HG02885 (cell line): ENCODE data around the gene ATP6V0E2.
"Not testable (repeated sequence)": the region's sequence is repeated elsewhere in the genome, so short reads cannot be mapped to it uniquely, and the experiment has no call there.

ENCODE experiments used
- ATAC-seq: cut with Tn5 transposase; IDR thresholded peaks from one replicate; pipeline ENCODE4 v1.9.1; 2021; ENCODE audit warnings: mild to moderate bottlenecking; ENCODE audit not compliant: unreplicated experiment, poor library complexity

Gene ATP6V0E2

GRCh38 chr7:149907776-149908376 lies 34.1 kb downstream of the ATP6V0E2 start:
- ATAC-seq = not testable (repeated sequence)

GRCh38 chr7:149910219-149910618 lies 36.5 kb downstream of the ATP6V0E2 start:
- ATAC-seq = not testable (repeated sequence)

DNA sequence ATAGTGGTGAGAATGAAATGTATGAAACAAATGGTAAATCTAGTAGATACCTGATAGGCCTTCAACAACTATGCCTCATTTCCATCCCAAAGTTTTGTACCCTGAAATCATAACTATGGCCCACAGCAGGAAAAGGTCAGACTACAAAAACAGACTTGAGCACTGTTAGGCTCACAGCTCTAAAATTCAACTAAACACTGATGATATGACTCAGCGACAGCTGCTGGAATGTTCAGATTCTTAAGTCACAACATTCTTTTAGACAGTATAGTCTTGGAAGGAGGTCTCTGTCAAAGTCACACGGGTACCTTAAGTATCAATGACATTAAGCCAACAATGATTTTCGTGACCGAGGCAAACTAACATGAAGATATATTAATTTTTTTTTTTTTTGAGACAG lies 38.4 kb downstream of the ATP6V0E2 start:
- ATAC-seq = not testable (repeated sequence)

DNA sequence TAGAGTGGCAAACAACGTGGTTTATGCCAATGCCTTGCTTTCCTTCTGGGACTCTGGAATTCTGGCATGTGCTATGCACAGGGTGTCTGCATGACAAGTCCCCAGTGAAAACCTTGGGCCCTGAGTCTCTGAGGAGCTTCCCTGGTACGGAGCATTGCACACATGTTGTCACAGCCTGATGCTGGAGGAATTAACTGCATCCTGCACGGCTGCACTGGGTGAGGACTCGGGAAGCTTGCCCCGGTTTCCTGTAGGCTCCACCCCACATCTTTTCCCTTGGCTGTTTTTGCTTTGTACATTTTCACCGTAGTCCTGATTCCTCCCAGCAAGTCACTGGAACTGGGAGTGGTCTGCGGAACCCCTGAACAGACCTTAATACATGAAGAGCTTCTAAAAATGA lies 52.6 kb downstream of the ATP6V0E2 start:
- ATAC-seq = not testable (repeated sequence)
